AG09319 (cell line): ENCODE data around the gene SFMBT2.
"Not testable (repeated sequence)": the region's sequence is repeated elsewhere in the genome, so short reads cannot be mapped to it uniquely, and the experiment has no call there.

Experiments
- DNase-seq: peaks from one replicate; pipeline ENCODE4 v3.0.0-alpha.2; 2010; ENCODE audit warnings: low read depth; ENCODE audit errors: extremely low read depth
- TF ChIP-seq, protein P1 (sequence below): IDR thresholded peaks from 2 replicates; pipeline ENCODE4 v1.5.1; 2011; ENCODE audit warnings: low read depth, mild to moderate bottlenecking, inconsistent platforms, low read length, moderate library complexity

Gene SFMBT2

DNA sequence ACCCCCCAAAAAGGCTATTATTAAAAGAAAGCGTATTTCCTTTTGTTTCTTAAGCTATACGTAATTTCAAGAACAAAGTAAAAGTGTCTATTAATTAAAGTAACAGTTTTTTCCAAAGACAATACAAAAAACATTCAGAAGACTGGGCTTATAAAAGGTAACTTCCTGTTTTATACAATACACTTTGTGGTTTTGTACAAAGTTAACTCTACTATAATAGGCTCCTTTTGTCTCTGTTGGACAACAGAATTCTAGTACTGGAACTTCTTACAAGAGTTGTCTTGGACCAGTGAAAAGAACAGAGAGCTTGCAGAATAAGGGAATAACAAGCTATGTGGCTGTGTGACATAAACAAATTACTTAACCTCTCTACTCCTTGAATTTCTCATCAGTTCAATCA is 21.5 kb downstream of the SFMBT2 start:
- no peak for DNase-seq
- TF ChIP-seq, protein P1, sequence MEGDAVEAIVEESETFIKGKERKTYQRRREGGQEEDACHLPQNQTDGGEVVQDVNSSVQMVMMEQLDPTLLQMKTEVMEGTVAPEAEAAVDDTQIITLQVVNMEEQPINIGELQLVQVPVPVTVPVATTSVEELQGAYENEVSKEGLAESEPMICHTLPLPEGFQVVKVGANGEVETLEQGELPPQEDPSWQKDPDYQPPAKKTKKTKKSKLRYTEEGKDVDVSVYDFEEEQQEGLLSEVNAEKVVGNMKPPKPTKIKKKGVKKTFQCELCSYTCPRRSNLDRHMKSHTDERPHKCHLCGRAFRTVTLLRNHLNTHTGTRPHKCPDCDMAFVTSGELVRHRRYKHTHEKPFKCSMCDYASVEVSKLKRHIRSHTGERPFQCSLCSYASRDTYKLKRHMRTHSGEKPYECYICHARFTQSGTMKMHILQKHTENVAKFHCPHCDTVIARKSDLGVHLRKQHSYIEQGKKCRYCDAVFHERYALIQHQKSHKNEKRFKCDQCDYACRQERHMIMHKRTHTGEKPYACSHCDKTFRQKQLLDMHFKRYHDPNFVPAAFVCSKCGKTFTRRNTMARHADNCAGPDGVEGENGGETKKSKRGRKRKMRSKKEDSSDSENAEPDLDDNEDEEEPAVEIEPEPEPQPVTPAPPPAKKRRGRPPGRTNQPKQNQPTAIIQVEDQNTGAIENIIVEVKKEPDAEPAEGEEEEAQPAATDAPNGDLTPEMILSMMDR, result no peak

DNA sequence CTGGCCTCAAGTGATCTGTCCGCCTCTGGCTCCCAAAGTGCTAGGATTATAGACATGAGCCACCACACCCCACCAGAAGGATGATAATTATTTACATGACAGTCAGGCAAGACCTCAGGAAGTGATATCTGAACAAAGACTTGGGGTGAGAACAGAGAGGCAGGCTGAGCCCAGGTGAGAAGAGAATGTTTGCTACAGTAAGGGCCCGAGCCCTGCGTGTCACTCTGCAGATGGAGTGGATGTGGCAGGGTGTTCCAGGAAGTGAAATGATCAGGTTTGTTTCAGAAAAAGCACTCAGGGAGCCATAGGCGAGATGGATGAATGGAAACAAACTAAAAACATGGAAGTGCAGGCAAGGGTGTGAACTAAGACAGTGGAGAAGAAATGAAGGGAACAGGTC is 22.2 kb downstream of the SFMBT2 start:
- no peak for DNase-seq
- TF ChIP-seq, protein P1, result no peak

DNA sequence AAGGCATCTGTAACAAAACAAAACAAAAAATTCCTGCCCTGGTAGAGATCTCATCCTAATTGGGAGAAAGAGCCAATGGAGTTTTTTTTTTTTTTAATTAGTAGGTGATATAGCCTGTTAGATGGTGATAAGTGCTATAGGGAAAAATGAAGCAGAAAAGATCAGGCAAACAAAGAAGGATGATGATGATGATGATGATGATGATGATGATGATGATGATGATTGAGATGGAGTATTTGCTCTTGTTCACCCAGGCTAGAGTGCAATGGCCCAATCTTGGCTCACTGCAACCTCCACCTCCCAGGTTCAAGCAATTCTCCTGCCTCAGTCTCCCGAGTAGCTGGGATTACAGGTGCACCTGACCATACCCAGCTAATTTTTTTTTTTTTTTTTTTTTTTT is 22.7 kb downstream of the SFMBT2 start:
- not testable (repeated sequence) for DNase-seq

DNA sequence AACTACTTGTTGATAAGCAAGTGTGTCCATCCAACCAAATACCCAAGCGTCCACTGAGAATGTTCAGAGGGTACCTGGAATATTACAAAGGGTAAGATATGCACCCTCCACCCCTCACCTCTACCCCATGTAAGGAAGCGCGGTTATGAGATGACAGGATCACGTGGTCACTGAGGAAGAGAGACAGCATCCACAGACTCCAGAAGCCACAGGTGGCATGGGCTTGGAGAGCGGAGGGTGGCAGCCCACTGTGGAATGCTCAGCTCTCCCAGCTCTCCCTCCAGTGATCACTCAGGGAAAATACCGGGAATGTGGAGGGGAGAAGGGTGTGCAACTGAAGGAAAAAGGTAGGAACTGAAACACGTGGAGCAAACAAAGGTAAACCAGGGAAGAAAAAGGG is 25.7 kb downstream of the SFMBT2 start:
- no peak for DNase-seq
- TF ChIP-seq, protein P1, result no peak

DNA sequence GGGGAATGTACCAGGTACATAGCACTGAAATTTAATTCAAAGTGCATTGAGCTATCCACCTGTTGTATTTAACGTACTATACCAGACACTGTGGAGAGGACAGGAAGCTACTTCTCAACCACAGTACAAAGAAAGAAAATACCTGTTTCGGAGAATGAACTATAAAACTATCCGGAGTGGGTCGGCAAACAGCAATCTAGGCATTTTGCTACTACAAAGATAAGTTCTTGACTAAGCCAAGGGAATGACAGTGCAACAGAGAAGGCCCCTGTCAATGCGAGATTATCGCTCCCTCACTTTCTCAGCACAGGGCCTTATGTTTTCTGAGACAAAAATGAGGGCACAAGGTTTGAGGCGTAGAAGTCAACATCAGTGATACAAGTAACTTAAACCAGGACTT is 27.4 kb downstream of the SFMBT2 start:
- no peak for DNase-seq
- TF ChIP-seq, protein P1, result no peak

DNA sequence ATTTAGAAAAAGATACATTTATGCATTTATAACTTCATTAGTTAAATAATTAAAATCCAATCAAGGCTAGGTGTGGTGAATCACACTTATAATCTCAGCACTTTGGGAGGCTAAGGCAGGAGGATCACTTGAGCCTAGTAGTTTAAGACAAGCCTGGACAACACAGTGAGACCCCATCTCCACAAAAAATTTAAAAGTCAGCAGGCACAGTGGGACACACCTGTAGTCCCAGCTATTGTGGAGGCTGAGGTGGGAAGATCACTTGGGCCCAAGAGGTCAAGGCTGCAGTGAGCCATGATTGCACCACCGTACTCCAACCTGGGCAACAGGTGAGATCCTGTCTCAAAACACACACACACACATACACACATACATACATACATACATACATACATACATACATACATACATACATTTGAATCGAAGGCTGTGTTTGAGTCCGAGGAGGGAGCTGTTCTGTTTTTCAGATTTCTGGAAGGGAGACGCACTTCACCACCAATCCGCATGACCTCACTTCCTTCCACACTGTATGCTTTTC is 30.1 kb downstream of the SFMBT2 start:
- no peak for DNase-seq
- TF ChIP-seq, protein P1, result no peak

DNA sequence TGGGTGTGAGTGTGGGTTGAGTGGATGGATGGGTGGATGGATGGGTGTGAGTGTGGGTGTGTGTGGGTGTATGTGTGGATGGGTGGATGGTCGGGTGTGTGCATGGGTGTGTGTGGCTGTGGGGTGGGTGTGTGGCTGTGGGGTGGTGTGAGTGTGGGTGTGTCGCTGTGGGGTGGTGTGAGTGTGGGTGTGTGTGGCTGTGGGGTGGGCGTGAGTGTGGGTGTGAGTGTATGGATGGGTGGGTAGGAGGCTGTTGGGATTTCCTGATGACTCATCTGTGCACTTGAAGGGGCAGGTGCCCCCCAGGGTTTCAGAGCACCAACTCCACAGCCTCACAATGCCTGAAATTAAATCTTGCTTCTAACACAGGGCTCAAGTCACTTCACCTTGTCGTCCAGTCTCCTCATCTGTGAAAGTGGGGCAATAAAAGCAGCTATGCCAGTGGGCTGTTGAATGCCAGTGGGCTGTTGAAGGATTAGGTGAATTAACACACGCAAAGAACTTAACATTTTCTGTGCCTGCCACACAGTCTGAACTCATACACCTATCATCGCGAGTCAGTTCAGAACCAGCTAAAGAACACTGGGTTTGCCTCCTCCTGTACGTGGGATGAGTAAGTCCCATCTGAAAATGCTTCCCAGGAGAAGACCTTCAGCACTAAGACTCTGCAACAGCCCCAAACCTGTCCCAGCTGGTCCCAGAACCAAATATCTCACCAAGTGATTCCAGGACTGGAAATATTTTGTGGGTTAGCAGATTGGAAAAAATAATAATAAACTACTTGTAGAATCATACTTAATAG is 32.0 kb downstream of the SFMBT2 start:
- TF ChIP-seq, protein P1, result no peak
- DNase-seq, result no peak
